A673 (cell line): ENCODE data around the gene SVIL.

ENCODE experiments used
- CTCF ChIP-seq: fragments of 300-800, 200-600 bp; sonication (generic); conservative IDR thresholded peaks from 2 replicates; pipeline ENCODE4 v1.5.1; 2017; ENCODE audit warnings: low read depth, mild to moderate bottlenecking, antibody characterized with exemption, low read length, moderate library complexity, mixed read lengths
- EZH2 ChIP-seq: fragments of 200-600 bp; sonication (generic); IDR thresholded peaks from 2 replicates; pipeline ENCODE4 v1.6.1; 2017; ENCODE audit warnings: borderline replicate concordance, low read depth, mild to moderate bottlenecking, mixed read lengths, antibody characterized with exemption, low read length; ENCODE audit not compliant: poor library complexity, severe bottlenecking

GRCh38 chr10:29615195-29615594 is 19.6 kb downstream of the SVIL start:
- TF ChIP-seq CTCF (no peak), EZH2 (no peak)
